KMS-11 (cell line): ENCODE measurements around the gene ERI3.

Source experiments
- H2AFZ ChIP-seq: fragments of 200-600 bp; sonication (generic); 2 replicates; pipeline ENCODE4 v1.6.1; 2016; ENCODE audit warnings: antibody characterized with exemption, mixed run types, low read depth
- H3K27ac ChIP-seq: fragments of 200-600 bp; sonication (generic); 2 replicates; pipeline ENCODE4 v1.6.1; 2016; ENCODE audit warnings: mild to moderate bottlenecking, mixed run types
- H3K27me3 ChIP-seq: fragments of 200-600 bp; sonication (generic); 2 replicates; pipeline ENCODE4 v1.6.1; 2017; ENCODE audit warnings: mild to moderate bottlenecking, low read depth, mixed run types, moderate library complexity; ENCODE audit not compliant: insufficient read depth
- H3K36me3 ChIP-seq: fragments of 200-600 bp; sonication (generic); 2 replicates; pipeline ENCODE4 v1.6.1; 2017; ENCODE audit warnings: mild to moderate bottlenecking, mixed run types; ENCODE audit not compliant: insufficient read depth
- H3K4me1 ChIP-seq: fragments of 200-600 bp; sonication (generic); 2 replicates; pipeline ENCODE4 v1.6.1; 2016; ENCODE audit warnings: mild to moderate bottlenecking, low read depth, mixed run types; ENCODE audit not compliant: poor library complexity, severe bottlenecking
- H3K4me2 ChIP-seq: fragments of 200-600 bp; sonication (generic); 2 replicates; pipeline ENCODE4 v1.7.0; 2016; ENCODE audit warnings: mild to moderate bottlenecking, mixed run types
- H3K4me3 ChIP-seq: fragments of 200-600 bp; sonication (generic); IDR thresholded peaks from 2 replicates; pipeline ENCODE4 v1.6.1; 2017; ENCODE audit warnings: low read depth, low read length, mixed read lengths; ENCODE audit not compliant: insufficient read depth
- H3K79me2 ChIP-seq: fragments of 200-600 bp; sonication (generic); 2 replicates; pipeline ENCODE4 v1.6.1; 2016; ENCODE audit warnings: low read depth, mixed run types; ENCODE audit not compliant: insufficient read depth
- H3K9ac ChIP-seq: fragments of 200-600 bp; sonication (generic); 2 replicates; pipeline ENCODE4 v1.6.1; 2016; ENCODE audit warnings: mild to moderate bottlenecking, mixed run types
- H4K20me1 ChIP-seq: fragments of 200-600 bp; sonication (generic); 2 replicates; pipeline ENCODE4 v1.6.1; 2016; ENCODE audit warnings: mild to moderate bottlenecking, mixed run types; ENCODE audit not compliant: insufficient read depth
- CTCF ChIP-seq: fragments of 200-600 bp; sonication (generic); conservative IDR thresholded peaks from 2 replicates; pipeline ENCODE4 v1.6.1; 2017; ENCODE audit warnings: low read depth, mild to moderate bottlenecking, antibody characterized with exemption, low read length, moderate library complexity, mixed read lengths

The ERI3 gene

GRCh38 chr1:44246806-44247205 is 108.3 kb downstream of the ERI3 start:
- Histone ChIP-seq H2AFZ (no peak overlapping the region), H3K79me2 (no peaks in the 10 kb centered on the region), H3K27ac (no peak overlapping the region), H3K36me3 (no peaks in the 10 kb centered on the region), H4K20me1 (no peaks in the 10 kb centered on the region), H3K4me1 (no peaks in the 10 kb centered on the region), H3K9ac (no peak overlapping the region), H3K27me3 (no peaks in the 10 kb centered on the region), H3K4me2 (no peak overlapping the region), H3K4me3 (no peak overlapping the region)
- TF ChIP-seq CTCF = no peak

GRCh38 chr1:44244986-44245385 is 110.1 kb downstream of the ERI3 start:
- no peaks in the 10 kb centered on the region for H3K36me3 ChIP-seq
- no peaks in the 10 kb centered on the region for H3K79me2 ChIP-seq
- H3K4me3 ChIP-seq = no peak overlapping the region
- H3K27me3 ChIP-seq = no peaks in the 10 kb centered on the region
- no peak for TF ChIP-seq CTCF
- no peaks in the 10 kb centered on the region for H4K20me1 ChIP-seq
- H3K27ac ChIP-seq = no peak overlapping the region
- H3K9ac ChIP-seq = no peak overlapping the region
- no peak overlapping the region for H3K4me2 ChIP-seq
- no peaks in the 10 kb centered on the region for H3K4me1 ChIP-seq
- H2AFZ ChIP-seq = no peak overlapping the region

GRCh38 chr1:44243782-44244495 is 111.1 kb downstream of the ERI3 start:
- no peaks in the 10 kb centered on the region for H4K20me1 ChIP-seq
- no peaks in the 10 kb centered on the region for H3K79me2 ChIP-seq
- no peaks in the 10 kb centered on the region for H3K36me3 ChIP-seq
- no peak overlapping the region for H2AFZ ChIP-seq
- H3K4me2 ChIP-seq = no peak overlapping the region
- H3K27me3 ChIP-seq = no peaks in the 10 kb centered on the region
- no peak overlapping the region for H3K9ac ChIP-seq
- H3K4me1 ChIP-seq = no peaks in the 10 kb centered on the region
- H3K4me3 ChIP-seq = no peak overlapping the region
- H3K27ac ChIP-seq = no peak overlapping the region
- TF ChIP-seq CTCF = no peak

DNA sequence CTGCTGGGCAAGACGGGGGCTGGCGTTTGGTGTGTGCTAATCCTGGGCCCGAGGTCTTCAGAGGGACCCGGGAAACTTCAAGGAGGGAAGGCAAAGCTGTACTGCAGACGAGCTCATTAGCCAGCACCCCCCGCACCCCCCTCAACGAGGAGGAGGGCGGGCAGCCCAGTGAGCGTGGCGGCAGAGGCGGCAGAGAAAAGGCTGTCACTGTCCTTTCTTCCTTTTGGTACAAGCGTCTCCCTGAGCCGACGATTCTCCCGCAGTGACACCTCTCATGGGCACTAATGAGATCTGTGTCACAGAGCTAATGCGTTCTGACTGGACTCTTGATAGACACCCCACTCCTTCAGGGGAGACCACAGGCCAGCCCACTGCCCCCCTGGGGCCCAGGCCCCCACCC is 112.3 kb downstream of the ERI3 start:
- H4K20me1 ChIP-seq = no peaks in the 10 kb centered on the region
- TF ChIP-seq CTCF = no peak
- no peak overlapping the region for H3K4me3 ChIP-seq
- no peaks in the 10 kb centered on the region for H3K27me3 ChIP-seq
- H3K36me3 ChIP-seq = no peaks in the 10 kb centered on the region
- no peak overlapping the region for H3K4me2 ChIP-seq
- H3K4me1 ChIP-seq = no peaks in the 10 kb centered on the region
- H3K9ac ChIP-seq = no peak overlapping the region
- no peak overlapping the region for H3K27ac ChIP-seq
- H3K79me2 ChIP-seq = no peaks in the 10 kb centered on the region
- no peak overlapping the region for H2AFZ ChIP-seq
